Lung (tissue), 12 donors: ENCODE data around the gene RALY. TPM values are rescaled to one million over a fixed set of nuclear protein-coding genes. Genes with fewer than 3 reads are reported as not detected.

Experiments
- ATAC-seq: fragments of 200-7000 bp; cut with Tn5 transposase; one replicate; pipeline ENCODE4 v1.9.1; 2020; ENCODE audit warnings: moderate number of reproducible peaks; ENCODE audit not compliant: insufficient read depth, low FRiP score
- DNase-seq, 3 donors: peaks; one replicate each; pipeline ENCODE4 v3.0.0-alpha.2; 2013 to 2017
- H3K27ac ChIP-seq, 2 donors: one replicate each; pipeline ENCODE4 v1.5.1; 2013; ENCODE audit warnings: mild to moderate bottlenecking in 2 of 2, moderate library complexity in 2 of 2, control low read depth in 1 of 2, inconsistent platforms in 1 of 2, low read depth in 1 of 2, low read length in 1 of 2
- H3K27me3 ChIP-seq, 3 donors: one replicate each; pipeline ENCODE4 v1.5.1; 2013; ENCODE audit warnings: low read length in 2 of 3; ENCODE audit not compliant: control insufficient read depth in 3 of 3, insufficient read depth in 3 of 3
- H3K36me3 ChIP-seq, 4 donors: one replicate each; pipeline ENCODE4 v1.5.1; 2013; ENCODE audit warnings: low read length in 4 of 4, mild to moderate bottlenecking in 1 of 4, moderate library complexity in 1 of 4; ENCODE audit not compliant: control insufficient read depth in 4 of 4, insufficient read depth in 4 of 4
- H3K4me1 ChIP-seq, 5 donors: one replicate each; pipeline ENCODE4 v1.5.1; 2013; ENCODE audit warnings: low read length in 5 of 5, mild to moderate bottlenecking in 2 of 5, moderate library complexity in 1 of 5; ENCODE audit not compliant: control insufficient read depth in 5 of 5, insufficient read depth in 5 of 5
- H3K4me3 ChIP-seq: one replicate; pipeline ENCODE4 v1.5.1; 2013; ENCODE audit warnings: mild to moderate bottlenecking, control low read depth, moderate library complexity
- H3K9ac ChIP-seq, 2 donors: one replicate each; pipeline ENCODE4 v1.5.1; 2013; ENCODE audit warnings: low read length in 2 of 2, control low read depth in 1 of 2; ENCODE audit not compliant: insufficient read depth in 1 of 2
- H3K9me3 ChIP-seq, 4 donors: one replicate each; pipeline ENCODE4 v1.5.1; 2013; ENCODE audit warnings: low read length in 3 of 4, mild to moderate bottlenecking in 1 of 4, moderate library complexity in 1 of 4; ENCODE audit not compliant: control insufficient read depth in 4 of 4, insufficient read depth in 3 of 4
- CTCF ChIP-seq: IDR thresholded peaks from 2 replicates; pipeline ENCODE4 v1.5.1; 2012; ENCODE audit warnings: mild to moderate bottlenecking; ENCODE audit errors: control extremely low read depth, extremely low read depth
- WGBS, 2 donors: extraction: QIAGEN DNeasy Blood & Tissue Kit; methylation state at CpG; one replicate each; pipeline ENCODE4 v1.1.7; 2013; 5-methylcytosine and 5-hydroxymethylcytosine counted together
- polyA plus RNA-seq, 2 donors: library from polyadenylated mRNA; stranded (reverse); fragments of 200-250 nt; gene quantifications; one replicate each; pipeline ENCODE4 v1.2.1, GENCODE V29; 2013
- total RNA-seq, 2 donors: library from RNA; depleted of rRNA in 1 of 2; stranded (reverse); fragments of >200 nt in 1 of 2; gene quantifications; one replicate each; pipeline ENCODE4 v1.2.1, GENCODE V29; 2014 to 2021
- donor health status: control.
- donor health status: control.
- donor health status: Bipolar disorder and iron deficiency.
- donor health status: healthy.
- donor health status: DM: yes; HTN: yes; CAD: no.

Gene RALY
- total and polyA plus RNA-seq, 4 donors: 135 to 157 (median 145) TPM

- DNase-seq (no peak), ATAC-seq (no peak)
- Histone ChIP-seq H3K27ac (no peak overlapping the region), H3K9me3 (no peaks in the 10 kb centered on the region), H3K36me3 (peaks cover 0 to 5% (median 0%) of the 10 kb centered on the region in 4 donors), H3K27me3 (no peaks in the 10 kb centered on the region), H3K9ac (no peak overlapping the region), H3K4me1 (peaks cover 0 to 12% (median 7%) of the 10 kb centered on the region in 5 donors), H3K4me3 (no peak overlapping the region)
- 84 to 90% methylated on average over 4 of the region's 4 CpGs for WGBS, 2 donors
- TF ChIP-seq CTCF: no peak
Measured at GRCh38 chr20:34114809-34115208, 121.1 kb downstream of the RALY start.

GRCh38 chr20:34115232-34115631, 121.5 kb downstream of the RALY start:
- H3K27ac ChIP-seq: no peak overlapping the region
- no peaks in the 10 kb centered on the region for H3K27me3 ChIP-seq
- no peak for ATAC-seq
- H3K9me3 ChIP-seq: no peaks in the 10 kb centered on the region
- no peak overlapping the region for H3K9ac ChIP-seq
- no peak for TF ChIP-seq CTCF
- H3K4me1 ChIP-seq: peaks cover 0 to 9% (median 5%) of the 10 kb centered on the region in 5 donors
- DNase-seq: no peak
- H3K4me3 ChIP-seq: no peak overlapping the region
- H3K36me3 ChIP-seq: peaks cover 0 to 5% (median 0%) of the 10 kb centered on the region in 4 donors

GRCh38 chr20:34120213-34120612, 126.5 kb downstream of the RALY start:
- Histone ChIP-seq H3K27ac (no peak overlapping the region), H3K4me1 (peaks cover 0 to 1% (median 0%) of the 10 kb centered on the region in 5 donors), H3K4me3 (no peak overlapping the region), H3K27me3 (no peaks in the 10 kb centered on the region), H3K9me3 (no peaks in the 10 kb centered on the region), H3K9ac (no peak overlapping the region), H3K36me3 (no peaks in the 10 kb centered on the region)
- DNase-seq (no peak), ATAC-seq (no peak)
- WGBS, 2 donors: 93 to 94% methylated on average over 2 of the region's 2 CpGs
- no peak for TF ChIP-seq CTCF

- H3K36me3 ChIP-seq: no peaks in the 10 kb centered on the region
- H3K27ac ChIP-seq: no peak overlapping the region
- H3K4me1 ChIP-seq: peaks cover 0 to 1% (median 0%) of the 10 kb centered on the region in 5 donors
- WGBS, 2 donors: 94 to 97% methylated on average over 43 of the region's 43 CpGs
- no peaks in the 10 kb centered on the region for H3K9me3 ChIP-seq
- no peak for ATAC-seq
- H3K9ac ChIP-seq: no peak overlapping the region
- DNase-seq: no peak
- no peak for TF ChIP-seq CTCF
- no peaks in the 10 kb centered on the region for H3K27me3 ChIP-seq
- no peak overlapping the region for H3K4me3 ChIP-seq
Measured at GRCh38 chr20:34122274-34122980, 128.7 kb downstream of the RALY start.
